Liver (tissue), 9 donors: ENCODE measurements around the gene RAD51AP2. TPM values are rescaled to one million over a fixed set of nuclear protein-coding genes. Genes with fewer than 3 reads are reported as not detected.

Experiments used
- DNase-seq: peaks from one replicate; pipeline ENCODE4 v3.0.0-alpha.2; 2017; ENCODE audit warnings: low spot score
- H3K27ac ChIP-seq, 2 donors: one replicate each; pipeline ENCODE4 v1.7.0; 2013; ENCODE audit warnings: inconsistent platforms in 2 of 2, low read length in 2 of 2, control low read depth in 1 of 2, low read depth in 1 of 2, mild to moderate bottlenecking in 1 of 2
- H3K27me3 ChIP-seq, 4 donors: one replicate each; pipeline versions ENCODE4 v1.6.1 to v1.7.0; 2013; ENCODE audit warnings: low read length in 3 of 4, inconsistent platforms in 1 of 4, mild to moderate bottlenecking in 1 of 4, moderate library complexity in 1 of 4; ENCODE audit not compliant: control insufficient read depth in 4 of 4, insufficient read depth in 4 of 4
- H3K36me3 ChIP-seq, 4 donors: one replicate each; pipeline versions ENCODE4 v1.6.1 to v1.7.0; 2013; ENCODE audit warnings: low read length in 3 of 4, mild to moderate bottlenecking in 3 of 4, low read depth in 1 of 4, moderate library complexity in 1 of 4; ENCODE audit not compliant: control insufficient read depth in 4 of 4, insufficient read depth in 3 of 4
- H3K4me1 ChIP-seq, 4 donors: one replicate each; pipeline versions ENCODE4 v1.6.1 to v1.7.0; 2013; ENCODE audit warnings: low read length in 3 of 4, mild to moderate bottlenecking in 3 of 4, moderate library complexity in 1 of 4; ENCODE audit not compliant: control insufficient read depth in 4 of 4, insufficient read depth in 4 of 4
- H3K4me3 ChIP-seq, 3 donors: one replicate each; pipeline versions ENCODE4 v1.6.1 to v1.7.0; 2013; ENCODE audit warnings: low read length in 3 of 3, control low read depth in 1 of 3, low read depth in 1 of 3, mild to moderate bottlenecking in 1 of 3
- H3K9ac ChIP-seq, 2 donors: one replicate each; pipeline ENCODE4 v1.7.0; 2013; ENCODE audit warnings: low read length in 2 of 2, mild to moderate bottlenecking in 2 of 2, moderate library complexity in 2 of 2, control low read depth in 1 of 2, low read depth in 1 of 2
- H3K9me3 ChIP-seq, 4 donors: one replicate each; pipeline versions ENCODE4 v1.6.1 to v1.7.0; 2013; ENCODE audit warnings: low read length in 3 of 4; ENCODE audit not compliant: control insufficient read depth in 4 of 4
- FOXA2 ChIP-seq: IDR thresholded peaks from 2 replicates; pipeline ENCODE4 v1.6.1; 2016; ENCODE audit warnings: antibody characterized with exemption
- GABPA ChIP-seq, 2 donors: IDR thresholded peaks in 1 of 2; conservative IDR thresholded peaks in 1 of 2; 2 replicates each; pipeline ENCODE4 v1.6.1; 2016; ENCODE audit warnings: antibody characterized with exemption in 2 of 2, mild to moderate bottlenecking in 1 of 2, moderate library complexity in 1 of 2
- HNF4A ChIP-seq, 2 donors: conservative IDR thresholded peaks; 2 replicates each; pipeline ENCODE4 v1.6.1; 2016; ENCODE audit warnings: antibody characterized with exemption in 2 of 2, mild to moderate bottlenecking in 2 of 2
- HNF4G ChIP-seq: IDR thresholded peaks from 2 replicates; pipeline ENCODE4 v1.6.1; 2016; ENCODE audit warnings: antibody characterized with exemption
- NR2F2 ChIP-seq: IDR thresholded peaks from 2 replicates; pipeline ENCODE4 v1.6.1; 2016; ENCODE audit warnings: antibody characterized with exemption
- RAD21 ChIP-seq, 2 donors: IDR thresholded peaks; 2 replicates each; pipeline ENCODE4 v1.6.1; 2016; ENCODE audit warnings: antibody characterized with exemption in 2 of 2, mild to moderate bottlenecking in 2 of 2
- RXRA ChIP-seq, 2 donors: IDR thresholded peaks; 2 replicates each; pipeline ENCODE4 v1.6.1; 2017 to 2018; ENCODE audit warnings: antibody characterized with exemption in 2 of 2, mild to moderate bottlenecking in 1 of 2
- SP1 ChIP-seq: IDR thresholded peaks from 2 replicates; pipeline ENCODE4 v1.6.1; 2018; ENCODE audit warnings: antibody characterized with exemption, mild to moderate bottlenecking
- TAF1 ChIP-seq: conservative IDR thresholded peaks from 2 replicates; pipeline ENCODE4 v1.6.1; 2016; ENCODE audit warnings: antibody characterized with exemption, mild to moderate bottlenecking
- YY1 ChIP-seq: IDR thresholded peaks from 2 replicates; pipeline ENCODE4 v1.6.1; 2016; ENCODE audit warnings: antibody characterized with exemption, mild to moderate bottlenecking
- WGBS: extraction: QIAGEN DNeasy Blood & Tissue Kit; methylation state at CpG from one replicate; pipeline ENCODE4 v1.1.7; 2013; 5-methylcytosine and 5-hydroxymethylcytosine counted together
- polyA plus RNA-seq, 2 donors: library from polyadenylated mRNA; stranded (reverse) in 1 of 2; unstranded in 1 of 2; fragments of 200-250 nt in 1 of 2; fragments of >200 nt in 1 of 2; fragmentation: Nextera tagmentation in 1 of 2; extraction: Ambion mirVana in 1 of 2; gene quantifications; one replicate each; pipeline versions ENCODE4 v1.2.1 to v1.2.3, GENCODE V29; 2013 to 2015
- total RNA-seq, 2 donors: library from RNA; depleted of rRNA; stranded (reverse); fragments of >200 nt; gene quantifications; one replicate each; pipeline ENCODE4 v1.2.3, GENCODE V29; 2014
- TF ChIP-seq, protein P1 (sequence below): IDR thresholded peaks from 2 replicates; pipeline ENCODE4 v1.6.1; 2016; ENCODE audit warnings: antibody characterized with exemption
- TF ChIP-seq, protein P2 (sequence below): IDR thresholded peaks from 2 replicates; pipeline ENCODE4 v1.6.1; 2016; ENCODE audit warnings: antibody characterized with exemption
- TF ChIP-seq, protein P3 (sequence below): IDR thresholded peaks from 2 replicates; pipeline ENCODE4 v1.6.1; 2016; ENCODE audit warnings: antibody characterized with exemption
- donor health status: healthy.
- donor health status: healthy.
- donor health status: healthy.
- donor health status: healthy.
- donor health status: healthy.

The RAD51AP2 gene
- total and polyA plus RNA-seq, 4 donors, result 0.02 to 0.25 (median 0.11) TPM

DNA sequence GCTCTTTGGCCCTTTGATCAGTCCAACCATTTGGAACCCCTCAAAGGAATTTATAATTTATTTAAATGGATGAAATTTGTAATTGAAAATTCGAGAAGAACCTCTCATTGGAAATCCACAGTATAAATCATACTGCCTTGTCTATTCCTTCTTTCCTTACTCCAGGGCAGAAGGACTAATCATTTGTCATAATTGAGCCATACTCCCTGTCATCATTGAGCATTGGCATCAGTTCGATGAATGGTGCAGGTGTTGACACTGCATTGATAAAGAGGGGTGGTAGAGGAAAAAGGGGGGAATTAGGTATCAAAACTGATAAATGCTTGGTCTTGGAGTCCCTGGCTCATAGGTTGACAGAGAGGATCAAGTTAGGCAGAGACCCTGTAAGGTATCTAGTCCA is 24.2 kb upstream of the RAD51AP2 start:
- TF ChIP-seq HNF4A (conservative IDR thresholded peaks at IDR 0.05) (no peak), HNF4G (no peak), NR2F2 (no peak), YY1 (no peak)
- peaks cover 0 to 56% (median 30%) of the 10 kb centered on the region in 4 donors for H3K4me1 ChIP-seq
- no peak overlapping the region for H3K4me3 ChIP-seq
- no peaks in the 10 kb centered on the region for H3K36me3 ChIP-seq
- no peak overlapping the region for H3K9ac ChIP-seq
- H3K27me3 ChIP-seq, result no peaks in the 10 kb centered on the region
- DNase-seq, result no peak
- 62% methylated on average over 2 of the region's 2 CpGs for WGBS
- H3K27ac ChIP-seq, result no peak overlapping the region
- H3K9me3 ChIP-seq, result no peaks in the 10 kb centered on the region

DNA sequence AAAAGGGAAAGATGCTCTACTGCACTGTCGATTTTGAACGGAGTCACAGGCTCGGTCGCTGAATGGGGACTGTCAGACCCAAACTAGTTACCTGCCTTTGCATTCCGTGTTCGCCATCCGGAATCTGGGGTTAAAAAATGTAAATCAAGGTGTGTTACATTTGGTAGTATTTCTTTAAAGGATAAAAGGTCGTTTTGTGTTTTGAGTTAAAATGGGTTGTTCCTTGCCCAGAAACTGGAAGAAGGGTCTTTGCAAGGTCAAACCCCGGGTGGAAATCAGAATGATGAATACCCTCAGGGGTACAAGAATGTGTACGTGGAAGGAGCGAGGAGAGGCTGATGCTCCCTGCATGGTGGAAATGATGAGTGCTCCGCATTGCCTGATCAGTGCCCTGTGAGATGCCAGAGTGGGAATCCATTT is 23.3 kb upstream of the RAD51AP2 start:
- Histone ChIP-seq H3K27ac (peak overlapping the region; percentile 92 to 95), H3K9ac (peak overlapping the region in 1 of 2 donors; percentile 3), H3K9me3 (no peaks in the 10 kb centered on the region), H3K4me3 (peak overlapping the region; percentile 65 to 92 (median 69)), H3K36me3 (no peaks in the 10 kb centered on the region), H3K27me3 (no peaks in the 10 kb centered on the region), H3K4me1 (peaks cover 0 to 54% (median 28%) of the 10 kb centered on the region in 4 donors)
- TF ChIP-seq RXRA (IDR thresholded peaks at IDR 0.05), result no peak
- TF ChIP-seq NR2F2, result no peak
- TF ChIP-seq, protein P1, sequence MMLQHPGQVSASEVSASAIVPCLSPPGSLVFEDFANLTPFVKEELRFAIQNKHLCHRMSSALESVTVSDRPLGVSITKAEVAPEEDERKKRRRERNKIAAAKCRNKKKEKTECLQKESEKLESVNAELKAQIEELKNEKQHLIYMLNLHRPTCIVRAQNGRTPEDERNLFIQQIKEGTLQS, result no peak
- peak; percentile 56 for TF ChIP-seq YY1
- DNase-seq, result no peak
- WGBS, result 4% methylated on average over 12 of the region's 12 CpGs

DNA sequence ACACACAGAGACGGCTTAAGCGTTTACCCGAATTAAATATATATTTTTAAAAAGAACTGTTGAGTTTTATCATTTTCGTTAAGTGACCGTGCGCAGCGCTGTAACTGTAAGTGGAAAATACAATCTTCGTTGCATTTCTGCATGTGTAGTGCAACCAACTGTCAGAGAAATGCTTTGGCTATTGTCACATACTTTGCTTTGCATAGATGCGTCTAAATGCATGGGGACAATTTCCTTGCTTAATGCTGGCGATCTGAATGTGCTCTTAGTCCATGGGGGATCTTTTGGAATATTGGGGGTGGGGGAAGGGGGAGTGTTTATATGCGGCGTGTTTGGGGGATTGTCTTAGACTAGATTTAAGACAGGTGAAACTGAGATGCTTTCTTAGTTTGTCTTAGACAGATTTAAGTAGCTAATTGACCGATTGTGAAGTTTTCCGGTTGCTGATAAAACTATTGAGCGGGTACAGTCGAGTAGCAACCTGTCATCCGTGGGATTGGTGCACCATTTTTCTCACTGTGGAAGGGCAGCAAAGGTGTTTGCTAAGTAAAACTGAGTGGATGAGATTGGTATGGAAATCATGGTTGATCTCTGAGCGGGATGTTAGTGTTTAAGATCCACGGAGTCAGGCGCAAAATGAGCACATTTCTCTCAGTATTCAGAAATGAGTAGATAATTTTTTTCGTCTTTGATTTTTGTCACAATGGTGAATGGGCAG is 22.7 kb upstream of the RAD51AP2 start:
- no peak for DNase-seq
- H3K4me3 ChIP-seq, result peak overlapping the region; percentile 65 to 92 (median 69)
- H3K36me3 ChIP-seq, result no peaks in the 10 kb centered on the region
- peaks cover 0 to 54% (median 28%) of the 10 kb centered on the region in 4 donors for H3K4me1 ChIP-seq
- TF ChIP-seq NR2F2 (no peak), RXRA (IDR thresholded peaks at IDR 0.05) (no peak), SP1 (no peak), FOXA2 (no peak), RAD21 (IDR thresholded peaks at IDR 0.05) (no peak), GABPA (IDR thresholded peaks at IDR 0.05 in 1 of 2, conservative IDR thresholded peaks at IDR 0.05 in 1 of 2) (no peak), TAF1 (no peak)
- TF ChIP-seq, protein P2, sequence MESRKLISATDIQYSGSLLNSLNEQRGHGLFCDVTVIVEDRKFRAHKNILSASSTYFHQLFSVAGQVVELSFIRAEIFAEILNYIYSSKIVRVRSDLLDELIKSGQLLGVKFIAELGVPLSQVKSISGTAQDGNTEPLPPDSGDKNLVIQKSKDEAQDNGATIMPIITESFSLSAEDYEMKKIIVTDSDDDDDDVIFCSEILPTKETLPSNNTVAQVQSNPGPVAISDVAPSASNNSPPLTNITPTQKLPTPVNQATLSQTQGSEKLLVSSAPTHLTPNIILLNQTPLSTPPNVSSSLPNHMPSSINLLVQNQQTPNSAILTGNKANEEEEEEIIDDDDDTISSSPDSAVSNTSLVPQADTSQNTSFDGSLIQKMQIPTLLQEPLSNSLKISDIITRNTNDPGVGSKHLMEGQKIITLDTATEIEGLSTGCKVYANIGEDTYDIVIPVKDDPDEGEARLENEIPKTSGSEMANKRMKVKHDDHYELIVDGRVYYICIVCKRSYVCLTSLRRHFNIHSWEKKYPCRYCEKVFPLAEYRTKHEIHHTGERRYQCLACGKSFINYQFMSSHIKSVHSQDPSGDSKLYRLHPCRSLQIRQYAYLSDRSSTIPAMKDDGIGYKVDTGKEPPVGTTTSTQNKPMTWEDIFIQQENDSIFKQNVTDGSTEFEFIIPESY, result no peak
- TF ChIP-seq, protein P1, result no peak
- TF ChIP-seq, protein P3, sequence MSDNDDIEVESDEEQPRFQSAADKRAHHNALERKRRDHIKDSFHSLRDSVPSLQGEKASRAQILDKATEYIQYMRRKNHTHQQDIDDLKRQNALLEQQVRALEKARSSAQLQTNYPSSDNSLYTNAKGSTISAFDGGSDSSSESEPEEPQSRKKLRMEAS, result no peak
- peak overlapping the region; percentile 49 to 67 for H3K9ac ChIP-seq
- WGBS, result 2% methylated on average over 21 of the region's 21 CpGs
- peak overlapping the region; percentile 92 to 95 for H3K27ac ChIP-seq
- H3K27me3 ChIP-seq, result no peaks in the 10 kb centered on the region
- no peaks in the 10 kb centered on the region for H3K9me3 ChIP-seq
